ENCODE results near the gene DGKQ.
"Not testable (repeated sequence)": the region's sequence is repeated elsewhere in the genome, so short reads cannot be mapped to it uniquely, and the experiment has no call there.

Gene DGKQ

DNA sequence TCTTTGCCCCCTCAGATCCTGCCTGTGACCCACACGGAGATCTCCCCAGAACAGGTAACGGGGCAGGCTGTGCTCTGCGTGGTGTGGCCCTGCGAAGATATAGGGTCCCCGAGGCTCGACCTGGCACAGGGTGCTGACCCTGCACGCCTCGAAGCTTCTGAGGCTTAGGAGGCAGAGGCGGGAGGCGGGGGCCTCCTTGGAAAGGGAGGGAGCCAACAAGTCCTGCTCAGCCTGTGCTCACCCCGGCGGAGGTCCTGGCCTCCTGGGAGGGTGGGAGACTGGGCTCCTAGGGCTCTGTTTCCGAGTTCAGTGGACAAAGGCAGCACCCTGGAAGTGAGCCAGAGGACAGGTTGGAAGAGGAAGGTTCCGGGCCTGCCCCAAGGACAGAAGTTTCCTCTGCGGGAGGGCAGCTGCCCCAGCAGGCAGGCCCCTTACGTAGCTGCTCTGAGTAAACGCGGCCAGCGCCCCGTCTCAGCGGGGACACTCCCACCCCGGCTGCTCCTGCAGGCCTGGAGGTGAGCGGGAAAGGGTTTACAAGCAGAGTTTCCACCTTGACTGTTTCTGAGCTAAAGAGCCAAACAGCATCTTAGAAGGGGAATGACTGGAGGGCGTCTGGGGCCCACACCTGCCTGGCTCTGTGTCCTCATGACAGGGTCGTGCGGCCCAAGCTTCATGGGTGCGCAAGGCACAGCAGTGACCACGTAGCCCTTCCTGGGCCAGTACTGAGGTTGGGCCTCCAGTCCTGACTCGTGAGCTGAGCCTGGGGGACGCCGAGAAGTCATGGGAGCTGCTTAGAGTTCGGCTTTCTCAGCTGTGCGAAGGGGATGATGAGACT, 25.1 kb downstream of the DGKQ start:
- POLR2A ChIA-PET, result no interaction called here
- no peak for DNase-seq (ENCODE audit: low read depth, low spot score)
- H3K4me3 ChIP-seq (ENCODE audit: low read depth, low read length), result no peak overlapping the region
- no peak for TF ChIP-seq CTCF (IDR thresholded peaks at IDR 0.05; ENCODE audit: insufficient read depth, low read length, missing control alignments)
- CTCF ChIA-PET, result no interaction called here

- no peak for TF ChIP-seq CTCF (IDR thresholded peaks at IDR 0.05; ENCODE audit: insufficient read depth, low read length, missing control alignments)
- H3K4me3 ChIP-seq (ENCODE audit: low read depth, low read length), result no peak overlapping the region
- CTCF ChIA-PET, result no interaction called here
- POLR2A ChIA-PET, result no interaction called here
- no peak for DNase-seq (ENCODE audit: low read depth, low spot score)
Measured at GRCh38 chr4:947491-947971, 25.8 kb downstream of the DGKQ start.

GRCh38 chr4:946517-947471, 26.6 kb downstream of the DGKQ start:
- no peak for DNase-seq (ENCODE audit: low read depth, low spot score)
- H3K4me3 ChIP-seq (ENCODE audit: low read depth, low read length), result no peak overlapping the region
- ChIA-PET POLR2A (no interaction called here), CTCF (no interaction called here)
- TF ChIP-seq CTCF (IDR thresholded peaks at IDR 0.05; ENCODE audit: insufficient read depth, low read length, missing control alignments), result no peak

GRCh38 chr4:946103-946450, 27.3 kb downstream of the DGKQ start:
- H3K4me3 ChIP-seq (ENCODE audit: low read depth, low read length), result no peak overlapping the region
- TF ChIP-seq CTCF (IDR thresholded peaks at IDR 0.05; ENCODE audit: insufficient read depth, low read length, missing control alignments), result no peak
- ChIA-PET POLR2A (no interaction called here), CTCF (no interaction called here)
- DNase-seq (ENCODE audit: low read depth, low spot score), result no peak

- no peak for TF ChIP-seq CTCF (IDR thresholded peaks at IDR 0.05; ENCODE audit: insufficient read depth, low read length, missing control alignments)
- POLR2A ChIA-PET, result no interaction called here
- DNase-seq (ENCODE audit: low read depth, low spot score), result no peak
- CTCF ChIA-PET, result no interaction called here
- no peak overlapping the region for H3K4me3 ChIP-seq (ENCODE audit: low read depth, low read length)
Measured at GRCh38 chr4:945274-946102, 27.9 kb downstream of the DGKQ start.

DNA sequence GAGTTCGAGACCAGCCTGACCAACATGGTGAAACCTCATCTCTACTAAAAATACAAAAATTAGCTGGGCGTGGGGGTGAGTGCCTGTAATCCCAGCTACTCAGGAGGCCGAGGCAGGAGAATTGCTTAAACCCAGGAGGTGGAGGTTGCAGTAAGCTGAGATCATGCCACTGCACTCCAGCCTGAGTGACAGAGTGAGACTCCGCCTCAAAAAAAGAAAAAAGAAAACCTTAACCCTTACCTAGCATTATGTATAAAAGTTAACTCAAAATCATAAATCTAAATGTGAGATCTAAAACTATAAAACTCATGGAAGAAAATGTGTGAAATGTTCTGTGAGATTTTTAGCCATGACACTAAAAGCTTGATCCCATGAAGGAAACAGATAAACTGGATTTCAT, 33.9 kb downstream of the DGKQ start:
- DNase-seq (ENCODE audit: low read depth, low spot score); H3K4me3 ChIP-seq (ENCODE audit: low read depth, low read length); CTCF ChIA-PET; POLR2A ChIA-PET: not testable (repeated sequence)

Measured in AG04449 (cell line).